Smooth muscle cell (in vitro differentiated cells): Measurements from ENCODE around the gene TIMM29. TPM values are rescaled to one million over a fixed set of nuclear protein-coding genes. Genes with fewer than 3 reads are reported as not detected.
A peak's percentile ranks its signal among the peaks of the same experiment; 100 is the strongest.

Experiments used
- DNase-seq: peaks from one replicate; lab custom pipeline; 2025; ENCODE audit not compliant: unreplicated experiment; lab: John Stamatoyannopoulos, UW
- H2AFZ ChIP-seq: fragments of 200-600 bp; sonication (generic); 2 replicates; pipeline ENCODE4 v1.6.0; 2016; ENCODE audit warnings: antibody characterized with exemption, low read depth, mild to moderate bottlenecking
- H3F3A ChIP-seq: fragments of 200-600 bp; sonication (generic); 2 replicates; pipeline ENCODE4 v1.6.0; 2017; ENCODE audit warnings: antibody characterized with exemption, low read depth
- H3K27ac ChIP-seq: fragments of 200-600 bp; sonication (generic); 2 replicates; pipeline ENCODE4 v1.5.1; 2016; ENCODE audit warnings: low read depth, mild to moderate bottlenecking
- H3K27me3 ChIP-seq: fragments of 200-600 bp; sonication (generic); 2 replicates; pipeline ENCODE4 v1.6.1; 2016; ENCODE audit warnings: low read depth, mild to moderate bottlenecking
- H3K36me3 ChIP-seq: fragments of 200-600 bp; sonication (generic); 2 replicates; pipeline ENCODE4 v1.5.1; 2016; ENCODE audit warnings: low read depth
- H3K4me1 ChIP-seq: fragments of 200-600 bp; sonication (generic); 2 replicates; pipeline ENCODE4 v1.5.1; 2016; ENCODE audit warnings: low read depth
- H3K4me2 ChIP-seq: fragments of 200-600 bp; sonication (generic); 2 replicates; pipeline ENCODE4 v1.6.0; 2016; ENCODE audit warnings: mild to moderate bottlenecking
- H3K4me3 ChIP-seq: fragments of 200-600 bp; sonication (generic); 2 replicates; pipeline ENCODE4 v1.5.1; 2016; ENCODE audit warnings: mild to moderate bottlenecking
- H3K79me2 ChIP-seq: fragments of 200-600 bp; sonication (generic); 2 replicates; pipeline ENCODE4 v1.6.0; 2016; ENCODE audit warnings: low read depth, mild to moderate bottlenecking
- H3K9ac ChIP-seq: fragments of 200-600 bp; sonication (generic); 2 replicates; pipeline ENCODE4 v1.6.0; 2016; ENCODE audit warnings: low read depth
- H3K9me3 ChIP-seq: fragments of 200-600 bp; sonication (generic); replicated peaks from 2 replicates; pipeline ENCODE4 v1.5.1; 2016; ENCODE audit warnings: low read depth
- H4K20me1 ChIP-seq: fragments of 200-600 bp; sonication (generic); 2 replicates; pipeline ENCODE4 v1.6.0; 2016; ENCODE audit warnings: low read depth
- WGBS: methylation state at CpG from one replicate; pipeline ENCODE4 v1.1.7; 2016; ENCODE audit warnings: low lambda C conversion rate; 5-methylcytosine and 5-hydroxymethylcytosine counted together
- polyA plus RNA-seq: library from polyadenylated mRNA; unstranded; fragments of >200 nt; fragmentation: Nextera tagmentation; extraction: Ambion mirVana; gene quantifications from 2 replicates; pipeline ENCODE4 v1.2.1, GENCODE V29; 2016
- total RNA-seq: library from RNA; depleted of rRNA; stranded (reverse); fragments of >200 nt; gene quantifications from 2 replicates; pipeline ENCODE4 v1.2.3, GENCODE V29; 2014
- TF ChIP-seq, protein P1 (sequence below): fragments of 200-600 bp; sonication (generic); IDR thresholded peaks from 2 replicates; pipeline ENCODE4 v1.5.1; 2017; ENCODE audit warnings: borderline replicate concordance, mild to moderate bottlenecking, antibody characterized with exemption; ENCODE audit not compliant: insufficient read depth, poor library complexity, severe bottlenecking

The TIMM29 gene
- total and polyA plus RNA-seq, 2 experiments from 2014 or later = 14.9 to 16.8 TPM

DNA sequence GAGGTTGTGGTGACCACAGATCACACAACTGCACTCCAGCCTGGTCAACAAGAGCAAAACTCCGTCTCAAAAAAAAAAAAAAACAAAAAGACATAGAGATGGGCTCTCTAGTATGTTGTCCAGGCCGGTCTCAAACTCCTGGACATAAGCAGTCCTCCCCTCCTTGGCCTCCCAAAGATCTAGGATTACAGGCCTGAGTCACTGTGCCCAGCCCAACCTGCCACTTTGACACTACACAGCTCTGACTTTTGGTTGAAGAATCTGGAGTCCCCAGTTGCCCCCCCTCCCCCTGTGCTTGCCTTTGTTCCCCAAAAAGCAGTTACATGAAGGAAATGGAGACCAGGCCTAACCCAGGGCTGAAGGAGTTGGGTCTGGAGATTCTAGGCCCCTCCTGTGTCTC, 44.3 kb upstream of the TIMM29 start:
- TF ChIP-seq, protein P1, sequence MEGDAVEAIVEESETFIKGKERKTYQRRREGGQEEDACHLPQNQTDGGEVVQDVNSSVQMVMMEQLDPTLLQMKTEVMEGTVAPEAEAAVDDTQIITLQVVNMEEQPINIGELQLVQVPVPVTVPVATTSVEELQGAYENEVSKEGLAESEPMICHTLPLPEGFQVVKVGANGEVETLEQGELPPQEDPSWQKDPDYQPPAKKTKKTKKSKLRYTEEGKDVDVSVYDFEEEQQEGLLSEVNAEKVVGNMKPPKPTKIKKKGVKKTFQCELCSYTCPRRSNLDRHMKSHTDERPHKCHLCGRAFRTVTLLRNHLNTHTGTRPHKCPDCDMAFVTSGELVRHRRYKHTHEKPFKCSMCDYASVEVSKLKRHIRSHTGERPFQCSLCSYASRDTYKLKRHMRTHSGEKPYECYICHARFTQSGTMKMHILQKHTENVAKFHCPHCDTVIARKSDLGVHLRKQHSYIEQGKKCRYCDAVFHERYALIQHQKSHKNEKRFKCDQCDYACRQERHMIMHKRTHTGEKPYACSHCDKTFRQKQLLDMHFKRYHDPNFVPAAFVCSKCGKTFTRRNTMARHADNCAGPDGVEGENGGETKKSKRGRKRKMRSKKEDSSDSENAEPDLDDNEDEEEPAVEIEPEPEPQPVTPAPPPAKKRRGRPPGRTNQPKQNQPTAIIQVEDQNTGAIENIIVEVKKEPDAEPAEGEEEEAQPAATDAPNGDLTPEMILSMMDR = no peak
- Histone ChIP-seq H3K36me3 (no peaks in the 10 kb centered on the region), H3K9ac (no peak overlapping the region), H3K4me2 (peak overlapping the region; percentile 53), H3F3A (peaks cover 30% of the 10 kb centered on the region), H3K9me3 (no peaks in the 10 kb centered on the region), H3K4me3 (no peak overlapping the region), H3K79me2 (peaks cover 93% of the 10 kb centered on the region), H4K20me1 (peaks cover 100% of the 10 kb centered on the region), H3K27me3 (no peaks in the 10 kb centered on the region), H3K4me1 (peaks cover 52% of the 10 kb centered on the region), H3K27ac (peak overlapping the region; percentile 84), H2AFZ (no peak overlapping the region)
- peak; percentile 20 for DNase-seq
- WGBS = 9% methylated on average over 2 of the region's 2 CpGs

- H3K27me3 ChIP-seq = no peaks in the 10 kb centered on the region
- H2AFZ ChIP-seq = no peak overlapping the region
- no peak overlapping the region for H3K4me3 ChIP-seq
- H3K36me3 ChIP-seq = no peaks in the 10 kb centered on the region
- H3K27ac ChIP-seq = peak overlapping the region; percentile 84
- peaks cover 92% of the 10 kb centered on the region for H3K79me2 ChIP-seq
- peaks cover 49% of the 10 kb centered on the region for H3K4me1 ChIP-seq
- TF ChIP-seq, protein P1 = no peak
- no peak overlapping the region for H3K9ac ChIP-seq
- peaks cover 100% of the 10 kb centered on the region for H4K20me1 ChIP-seq
- 77% methylated on average over 20 of the region's 20 CpGs for WGBS
- no peak for DNase-seq
- no peak overlapping the region for H3K4me2 ChIP-seq
- H3F3A ChIP-seq = peaks cover 24% of the 10 kb centered on the region
- H3K9me3 ChIP-seq = no peaks in the 10 kb centered on the region
Observed at GRCh38 chr19:10885201-10886169, 43.1 kb upstream of the TIMM29 start.

GRCh38 chr19:10887616-10888367, 40.8 kb upstream of the TIMM29 start:
- DNase-seq = no peak
- H3K27me3 ChIP-seq = no peaks in the 10 kb centered on the region
- peaks cover 85% of the 10 kb centered on the region for H3K79me2 ChIP-seq
- H3K4me1 ChIP-seq = peaks cover 38% of the 10 kb centered on the region
- no peak overlapping the region for H3K27ac ChIP-seq
- TF ChIP-seq, protein P1 = no peak
- no peaks in the 10 kb centered on the region for H3K36me3 ChIP-seq
- H3K4me2 ChIP-seq = no peak overlapping the region
- no peaks in the 10 kb centered on the region for H3K9me3 ChIP-seq
- H3F3A ChIP-seq = peaks cover 24% of the 10 kb centered on the region
- peaks cover 98% of the 10 kb centered on the region for H4K20me1 ChIP-seq
- no peak overlapping the region for H3K9ac ChIP-seq
- no peak overlapping the region for H2AFZ ChIP-seq
- WGBS = 80% methylated on average over 9 of the region's 9 CpGs
- no peak overlapping the region for H3K4me3 ChIP-seq
